AG09319 (cell line): Measurements from ENCODE around the gene UAP1.
"Not testable (repeated sequence)": the region's sequence is repeated elsewhere in the genome, so short reads cannot be mapped to it uniquely, and the experiment has no call there.

Experiments
- DNase-seq: peaks from one replicate; pipeline ENCODE4 v3.0.0-alpha.2; 2010; ENCODE audit warnings: low read depth; ENCODE audit errors: extremely low read depth
- TF ChIP-seq, protein P1 (sequence below): IDR thresholded peaks from 2 replicates; pipeline ENCODE4 v1.5.1; 2011; ENCODE audit warnings: low read depth, mild to moderate bottlenecking, inconsistent platforms, low read length, moderate library complexity

The UAP1 gene

DNA sequence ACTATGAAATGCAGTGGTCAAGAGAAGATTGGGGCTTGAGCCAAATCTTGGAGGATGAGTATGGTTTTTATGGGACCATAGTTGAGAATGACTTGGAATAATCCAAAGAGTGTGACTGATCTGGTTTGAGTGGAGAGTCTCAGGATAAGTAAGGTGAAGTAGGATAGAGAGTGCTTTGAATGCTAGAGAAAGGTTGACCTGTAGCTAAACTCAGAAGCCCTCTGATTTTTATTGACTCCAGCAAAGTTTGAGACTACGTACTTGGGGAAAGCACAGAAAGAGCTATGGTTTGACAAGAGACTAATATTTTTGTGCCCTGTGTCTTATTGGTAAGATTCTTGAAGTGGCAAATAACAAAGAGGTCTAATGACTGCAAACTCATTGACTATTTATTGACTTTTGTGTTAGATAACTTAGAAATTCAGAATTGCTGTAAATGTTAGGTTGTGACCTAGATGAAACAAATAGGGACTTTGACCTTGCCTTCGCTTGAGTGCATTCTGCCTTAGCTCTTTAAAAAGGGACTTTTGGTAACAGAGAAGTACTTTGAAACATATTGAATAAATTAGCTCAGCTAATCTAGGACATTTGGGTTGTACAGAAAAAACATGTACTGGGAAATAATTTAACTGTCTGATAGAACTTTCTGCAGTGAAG is 35.1 kb downstream of the UAP1 start:
- TF ChIP-seq, protein P1, sequence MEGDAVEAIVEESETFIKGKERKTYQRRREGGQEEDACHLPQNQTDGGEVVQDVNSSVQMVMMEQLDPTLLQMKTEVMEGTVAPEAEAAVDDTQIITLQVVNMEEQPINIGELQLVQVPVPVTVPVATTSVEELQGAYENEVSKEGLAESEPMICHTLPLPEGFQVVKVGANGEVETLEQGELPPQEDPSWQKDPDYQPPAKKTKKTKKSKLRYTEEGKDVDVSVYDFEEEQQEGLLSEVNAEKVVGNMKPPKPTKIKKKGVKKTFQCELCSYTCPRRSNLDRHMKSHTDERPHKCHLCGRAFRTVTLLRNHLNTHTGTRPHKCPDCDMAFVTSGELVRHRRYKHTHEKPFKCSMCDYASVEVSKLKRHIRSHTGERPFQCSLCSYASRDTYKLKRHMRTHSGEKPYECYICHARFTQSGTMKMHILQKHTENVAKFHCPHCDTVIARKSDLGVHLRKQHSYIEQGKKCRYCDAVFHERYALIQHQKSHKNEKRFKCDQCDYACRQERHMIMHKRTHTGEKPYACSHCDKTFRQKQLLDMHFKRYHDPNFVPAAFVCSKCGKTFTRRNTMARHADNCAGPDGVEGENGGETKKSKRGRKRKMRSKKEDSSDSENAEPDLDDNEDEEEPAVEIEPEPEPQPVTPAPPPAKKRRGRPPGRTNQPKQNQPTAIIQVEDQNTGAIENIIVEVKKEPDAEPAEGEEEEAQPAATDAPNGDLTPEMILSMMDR = no peak
- DNase-seq = no peak

DNA sequence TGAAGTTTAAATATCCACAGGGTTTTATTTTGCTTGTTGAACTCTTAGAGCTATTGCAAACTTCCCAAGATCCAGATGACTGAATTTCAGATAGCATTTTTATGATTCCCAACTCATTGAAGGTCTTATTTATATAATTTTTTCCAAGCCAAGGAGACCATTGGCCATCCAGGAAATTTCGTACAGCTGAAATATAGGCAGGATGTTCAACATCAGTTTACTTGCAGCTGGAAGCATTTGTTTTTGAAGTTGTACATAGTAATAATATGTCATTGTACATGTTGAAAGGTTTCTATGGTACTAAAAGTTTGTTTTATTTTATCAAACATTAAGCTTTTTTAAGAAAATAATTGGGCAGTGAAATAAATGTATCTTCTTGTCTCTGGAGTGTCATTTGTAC is 37.9 kb downstream of the UAP1 start:
- TF ChIP-seq, protein P1 = no peak
- no peak for DNase-seq

DNA sequence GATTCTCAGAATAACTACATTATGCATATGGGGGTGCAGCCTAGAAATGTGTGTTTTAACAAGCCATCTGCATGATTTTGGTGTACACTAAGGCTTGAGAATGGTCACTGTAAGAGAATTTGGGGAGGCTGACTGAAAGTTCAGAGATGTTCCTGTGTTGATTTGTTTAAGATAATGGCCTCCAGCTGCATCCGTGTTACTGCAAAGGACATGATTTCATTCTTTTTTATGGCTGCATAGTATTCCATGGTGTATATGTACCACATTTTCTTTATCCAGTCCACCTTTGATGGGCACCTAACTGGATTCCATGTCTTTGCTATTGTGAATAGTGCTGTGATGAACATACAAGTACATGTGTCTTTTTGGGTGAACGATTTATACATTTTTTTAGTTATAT is 41.6 kb downstream of the UAP1 start:
- not testable (repeated sequence) for DNase-seq

DNA sequence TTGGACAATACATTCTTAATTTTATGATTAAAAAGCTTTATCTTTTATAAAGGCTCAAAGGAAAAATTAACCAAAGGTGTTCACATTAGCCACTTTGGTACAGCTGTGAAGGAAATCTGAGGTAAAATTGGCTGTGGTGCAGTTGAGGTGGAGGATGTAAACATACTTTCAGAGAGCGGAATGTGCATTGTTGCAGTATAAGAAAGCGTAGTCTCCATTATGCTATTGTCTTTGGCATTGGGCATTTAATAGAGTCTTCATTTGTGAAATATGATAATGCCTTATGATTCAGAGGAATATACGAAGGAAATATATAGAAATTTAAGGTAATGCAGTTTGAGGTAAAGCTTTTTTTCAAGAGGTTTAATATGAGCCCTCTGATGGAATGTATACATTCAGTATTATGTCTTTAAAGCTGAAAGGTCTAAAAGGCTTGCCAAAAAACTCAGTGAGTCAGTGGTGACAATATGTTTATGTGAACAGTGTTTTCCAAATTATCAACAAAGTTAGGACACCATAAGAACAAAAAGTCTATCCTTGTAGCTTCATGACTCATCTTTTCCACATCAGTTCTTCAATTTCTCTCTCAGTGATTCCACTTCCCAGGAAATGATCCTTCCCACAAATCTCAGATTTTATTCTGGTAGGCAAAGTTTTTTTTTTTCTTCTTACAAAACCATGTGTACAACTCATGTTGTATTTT is 43.9 kb downstream of the UAP1 start:
- peak; percentile 75 for DNase-seq
- TF ChIP-seq, protein P1 = no peak

DNA sequence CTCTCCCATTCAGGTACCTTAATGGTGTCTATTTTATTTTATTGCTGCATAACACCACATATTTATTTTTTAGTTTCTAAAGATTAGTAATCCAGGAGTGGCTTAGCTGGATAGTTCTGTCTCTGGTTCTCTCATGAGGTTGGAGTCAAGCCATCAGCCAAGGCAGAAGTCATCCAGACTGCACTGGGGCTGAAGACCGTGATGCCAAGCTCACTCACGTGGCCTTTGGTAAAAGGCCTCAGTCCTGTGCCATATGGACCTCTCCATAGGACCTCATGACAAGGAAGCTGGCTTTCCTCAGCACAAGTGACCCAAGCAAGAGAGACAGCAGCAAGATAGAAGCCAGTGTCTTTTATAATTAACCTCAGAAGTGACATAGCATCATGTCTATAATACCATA is 47.8 kb downstream of the UAP1 start:
- TF ChIP-seq, protein P1 = no peak
- DNase-seq = no peak

DNA sequence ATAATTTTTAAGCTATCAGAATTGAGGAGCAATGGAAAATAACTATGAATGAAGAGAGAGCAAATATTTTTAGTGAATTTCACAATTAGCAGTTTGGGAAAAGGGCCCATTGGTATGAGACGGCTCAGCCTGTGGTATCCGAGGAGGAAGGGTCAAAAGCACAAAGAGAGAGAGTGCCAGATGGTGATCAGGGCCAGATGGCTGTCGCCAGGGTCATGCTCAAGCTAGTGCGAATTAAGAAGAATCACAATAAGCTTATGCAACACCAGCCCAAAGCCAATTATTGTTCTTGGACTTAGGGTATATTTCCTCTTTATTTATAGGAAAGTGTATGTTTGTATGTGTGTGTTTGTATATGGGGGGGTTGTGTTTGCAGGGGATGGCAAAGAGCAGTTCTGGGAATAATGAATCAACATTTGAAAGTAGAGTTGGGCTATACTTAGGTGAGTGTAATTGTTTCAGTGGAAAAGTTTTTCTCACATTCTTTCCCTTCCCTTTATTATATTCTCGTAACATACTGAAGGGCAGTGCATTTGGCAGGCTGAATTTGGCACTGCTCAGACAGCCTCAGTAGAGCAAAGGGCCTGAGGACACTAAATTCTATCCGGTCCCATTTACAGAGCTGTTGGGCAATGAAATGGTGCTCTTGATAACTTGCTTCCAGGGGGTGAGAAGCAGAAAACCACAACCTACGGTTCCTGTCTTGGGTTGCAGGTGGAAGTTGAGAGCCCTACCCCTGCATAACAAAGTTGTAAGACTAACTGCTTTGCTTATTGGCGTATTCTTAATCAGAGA is 51.3 kb downstream of the UAP1 start:
- DNase-seq = peak; percentile 76
- TF ChIP-seq, protein P1 = no peak

DNA sequence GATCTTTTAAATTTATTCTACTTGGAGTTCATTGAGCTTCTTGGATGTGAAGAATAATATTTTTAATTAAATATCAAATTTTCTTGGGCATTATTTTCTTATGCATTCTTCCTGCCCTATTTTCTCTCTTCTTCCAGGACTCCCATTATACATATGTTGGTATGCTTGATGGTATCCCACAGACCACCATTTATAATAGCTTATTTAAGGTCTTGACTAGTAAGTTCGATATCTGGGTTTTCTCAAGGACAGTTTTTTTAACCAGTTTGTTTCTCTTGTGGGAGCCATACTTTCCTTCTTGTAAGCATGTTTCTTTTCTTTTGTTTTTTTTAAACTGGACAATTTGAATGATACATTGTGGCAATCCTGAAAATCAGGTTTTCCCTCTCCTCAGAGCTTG is 55.3 kb downstream of the UAP1 start:
- TF ChIP-seq, protein P1 = no peak
- no peak for DNase-seq
